ENCODE data around the gene KCNK15.
"Not testable (repeated sequence)": the region's sequence is repeated elsewhere in the genome, so short reads cannot be mapped to it uniquely, and the experiment has no call there.

KCNK15 gene

DNA sequence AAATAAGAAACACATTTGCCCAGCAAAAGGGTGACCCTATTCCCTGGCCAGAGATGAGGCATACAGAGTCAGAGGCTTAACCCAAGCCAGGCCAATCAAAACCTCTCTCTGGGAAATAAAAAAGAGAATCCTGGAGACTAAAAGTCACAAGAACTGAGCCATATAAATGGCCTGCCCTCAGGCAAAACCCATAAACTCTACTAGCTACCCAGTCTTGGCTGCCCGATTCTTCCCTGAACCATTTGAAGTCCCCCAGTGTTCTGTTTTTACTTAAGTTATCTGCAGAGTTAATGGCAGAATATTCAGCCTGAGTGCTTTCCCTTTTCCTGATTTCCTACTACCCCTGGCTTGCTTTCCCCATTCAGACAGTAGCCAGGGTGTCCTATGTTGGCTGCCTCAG, 13.9 kb downstream of the KCNK15 start:
- peak; percentile 71 for DNase-seq

DNA sequence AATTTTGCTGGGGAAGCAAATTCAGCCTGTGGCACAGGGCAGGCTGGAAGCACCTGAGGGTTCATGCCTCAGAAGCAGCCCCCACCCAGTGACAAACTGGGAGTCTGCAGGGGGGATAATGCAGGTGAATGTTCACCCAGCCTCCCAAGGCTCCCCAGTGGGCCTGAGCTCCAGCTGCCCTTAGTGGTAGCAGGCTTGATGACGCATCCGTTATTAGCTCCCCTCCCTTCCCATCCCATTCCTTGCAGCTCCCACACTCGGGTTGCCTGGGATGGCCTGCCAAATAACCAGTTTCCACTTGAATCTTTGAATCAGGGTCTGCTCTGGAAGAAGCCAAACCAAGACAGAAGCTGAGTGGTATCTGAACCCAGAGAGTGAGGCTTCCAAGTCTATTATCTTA, 15.8 kb downstream of the KCNK15 start:
- DNase-seq: peak; percentile 63

DNA sequence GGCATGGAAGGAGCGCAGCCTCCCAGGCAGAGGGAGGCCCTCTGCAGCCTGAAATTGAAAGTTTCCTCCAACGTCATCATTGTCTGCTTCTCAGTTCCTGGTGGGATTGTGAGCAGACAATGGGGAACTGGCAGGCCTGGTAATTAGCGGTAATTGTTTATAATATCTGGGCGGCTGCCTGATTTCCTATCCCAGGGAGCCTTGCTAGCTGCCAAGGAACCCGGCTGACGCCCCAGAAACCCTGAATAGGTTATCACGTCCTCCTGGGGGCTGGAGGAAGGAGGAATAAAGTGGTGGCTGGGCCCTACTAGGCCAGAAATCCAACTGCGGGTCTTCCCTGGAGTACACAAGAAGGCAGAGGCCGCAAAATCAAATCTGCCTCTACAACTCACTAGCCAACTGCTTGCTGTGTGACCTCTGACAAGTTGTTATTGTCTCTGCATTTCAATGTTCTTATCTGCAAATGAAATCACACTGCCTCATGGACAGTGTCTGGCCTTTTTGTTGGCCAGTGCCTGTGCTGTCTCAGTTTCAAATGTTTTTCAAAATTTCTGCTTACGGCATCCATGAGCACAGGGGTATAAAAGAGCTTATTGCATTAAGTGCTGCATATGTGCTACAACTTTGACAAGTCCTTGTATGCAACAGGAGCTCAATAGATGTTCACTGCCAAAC, 16.9 kb downstream of the KCNK15 start:
- no peak for DNase-seq

DNA sequence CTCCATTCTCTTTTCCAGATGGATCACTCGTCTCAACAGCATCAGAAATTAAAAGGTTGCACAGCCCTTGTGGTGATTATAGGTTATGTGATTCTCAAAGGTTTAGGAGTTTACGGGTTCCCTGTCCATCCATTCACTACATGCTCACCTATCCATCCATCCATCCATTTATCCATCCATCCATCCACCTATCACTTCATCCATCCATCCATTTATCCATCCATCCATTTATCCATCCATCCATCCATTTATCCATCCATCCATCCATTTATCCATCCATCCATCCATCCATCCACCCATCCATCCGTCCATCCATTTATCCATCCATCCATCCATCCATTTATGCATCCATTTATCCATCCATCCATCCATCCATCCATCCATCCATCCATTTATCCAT, 18.1 kb downstream of the KCNK15 start:
- not testable (repeated sequence) for DNase-seq

DNA sequence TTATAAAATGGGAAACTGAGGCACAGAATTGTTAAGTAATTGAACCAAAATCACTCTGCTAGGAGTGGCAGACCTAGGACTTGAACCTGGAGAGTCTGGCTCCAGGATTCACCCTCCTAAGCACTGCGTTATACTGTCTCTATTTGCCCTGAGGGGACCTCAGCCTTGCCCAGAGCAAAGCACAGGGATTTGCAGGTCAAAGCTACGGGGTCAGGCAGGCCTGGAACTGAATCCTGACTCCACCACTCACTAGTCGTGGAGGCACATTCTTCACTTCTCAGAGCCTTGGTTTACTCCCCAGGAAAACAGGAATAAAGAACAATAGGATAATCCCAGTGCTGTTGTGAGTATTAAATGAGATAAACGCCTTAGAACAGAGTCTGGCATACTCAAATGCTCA, 19.4 kb downstream of the KCNK15 start:
- no peak for DNase-seq

DNA sequence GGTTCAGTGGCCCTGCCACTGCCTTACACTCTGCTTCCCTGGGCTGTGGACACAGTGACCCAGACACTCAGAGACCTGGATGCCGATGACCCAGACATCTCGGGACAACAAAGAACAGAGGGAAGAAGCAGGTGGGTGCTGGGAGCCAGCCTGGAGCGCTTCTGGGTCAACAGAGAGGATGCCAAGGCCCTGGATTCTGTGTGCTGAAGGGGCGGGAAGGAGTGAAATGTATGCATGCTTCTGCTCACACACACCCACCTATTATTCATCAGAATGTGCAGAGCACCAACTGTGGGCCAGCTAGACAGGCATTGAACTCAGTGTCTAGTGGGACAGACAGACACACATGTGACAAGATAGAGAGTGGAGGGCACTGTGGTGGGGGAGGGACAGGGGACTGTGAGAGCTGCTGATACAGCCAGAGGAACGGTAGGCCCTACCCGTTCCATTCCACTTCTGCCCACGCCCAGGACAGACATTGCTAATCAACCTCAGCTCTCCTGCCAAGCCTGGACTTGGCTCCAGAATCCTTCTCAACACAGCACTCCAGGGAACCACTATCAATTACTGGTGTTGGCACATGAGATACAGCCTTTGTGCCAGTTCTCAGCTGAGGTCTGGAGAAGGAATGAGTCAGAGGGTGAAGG, 20.2 kb downstream of the KCNK15 start:
- peak; percentile 65 for DNase-seq

DNA sequence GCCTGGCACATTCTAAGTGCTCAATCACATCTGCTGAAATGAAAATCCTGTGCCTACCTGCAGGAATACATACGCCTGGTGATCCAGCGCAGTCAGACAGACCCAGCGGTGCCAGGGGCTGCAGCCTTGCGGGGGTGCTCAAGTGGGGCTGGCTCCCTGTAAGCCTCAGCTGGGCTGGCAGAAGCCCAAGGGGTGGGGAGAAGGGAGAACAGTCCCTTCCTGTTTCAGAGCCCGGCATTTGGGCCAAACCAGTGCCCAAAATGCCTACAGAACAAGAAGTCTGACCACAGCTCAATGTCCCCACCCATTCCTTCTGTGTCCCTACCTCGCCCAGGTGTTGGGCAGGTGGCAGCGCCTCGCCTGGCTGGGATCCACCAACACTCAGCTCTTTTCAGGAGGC, 22.6 kb downstream of the KCNK15 start:
- no peak for DNase-seq

DNA sequence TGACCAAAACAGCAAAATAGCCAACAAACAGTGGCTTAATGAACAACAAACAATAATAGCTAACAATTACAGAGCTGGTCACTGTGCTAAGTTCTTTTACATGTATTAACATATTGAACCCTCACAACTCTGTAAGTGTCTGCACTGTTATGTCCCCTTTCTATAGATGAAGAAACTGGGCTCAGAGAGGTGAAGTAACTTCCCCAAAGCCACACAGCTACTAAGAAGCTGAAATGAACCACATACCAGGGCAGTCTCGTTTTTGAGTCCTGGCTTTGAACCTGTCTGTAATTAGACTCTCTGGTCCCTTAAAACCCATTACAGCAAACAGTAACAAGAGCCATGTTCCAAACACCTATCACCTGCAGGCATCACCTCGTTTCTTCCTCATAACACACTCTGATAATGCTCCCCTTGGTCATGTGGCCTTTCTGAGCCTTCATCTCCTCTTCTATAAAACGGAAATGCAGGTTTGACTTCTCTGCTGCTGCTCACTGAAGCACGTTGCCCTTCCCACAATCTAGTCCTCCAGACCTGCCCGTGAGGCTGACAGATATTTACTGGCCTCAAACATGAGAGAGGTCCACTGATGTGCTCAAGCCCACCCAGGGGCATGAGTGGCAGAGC, 23.3 kb downstream of the KCNK15 start:
- no peak for DNase-seq

DNA sequence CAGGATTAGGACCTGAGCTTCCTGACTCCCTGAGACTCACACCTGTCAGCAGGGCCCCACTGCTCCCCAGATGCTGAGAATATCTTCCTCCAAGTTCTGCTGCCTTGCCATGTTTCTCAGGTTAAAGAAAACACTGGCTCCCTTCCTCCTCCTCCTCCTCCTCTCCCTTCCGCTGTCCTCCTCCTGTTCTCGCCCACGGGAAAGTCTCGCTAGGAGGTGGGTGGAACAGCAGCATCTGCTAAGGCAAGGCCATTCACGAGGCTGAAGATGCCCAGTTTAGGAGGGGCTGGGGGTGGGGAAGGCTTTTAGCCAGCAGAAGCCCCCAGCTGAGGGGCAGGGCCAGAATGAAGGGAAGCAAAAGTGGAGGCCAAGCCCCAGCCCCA, 23.8 kb downstream of the KCNK15 start:
- no peak for DNase-seq

DNA sequence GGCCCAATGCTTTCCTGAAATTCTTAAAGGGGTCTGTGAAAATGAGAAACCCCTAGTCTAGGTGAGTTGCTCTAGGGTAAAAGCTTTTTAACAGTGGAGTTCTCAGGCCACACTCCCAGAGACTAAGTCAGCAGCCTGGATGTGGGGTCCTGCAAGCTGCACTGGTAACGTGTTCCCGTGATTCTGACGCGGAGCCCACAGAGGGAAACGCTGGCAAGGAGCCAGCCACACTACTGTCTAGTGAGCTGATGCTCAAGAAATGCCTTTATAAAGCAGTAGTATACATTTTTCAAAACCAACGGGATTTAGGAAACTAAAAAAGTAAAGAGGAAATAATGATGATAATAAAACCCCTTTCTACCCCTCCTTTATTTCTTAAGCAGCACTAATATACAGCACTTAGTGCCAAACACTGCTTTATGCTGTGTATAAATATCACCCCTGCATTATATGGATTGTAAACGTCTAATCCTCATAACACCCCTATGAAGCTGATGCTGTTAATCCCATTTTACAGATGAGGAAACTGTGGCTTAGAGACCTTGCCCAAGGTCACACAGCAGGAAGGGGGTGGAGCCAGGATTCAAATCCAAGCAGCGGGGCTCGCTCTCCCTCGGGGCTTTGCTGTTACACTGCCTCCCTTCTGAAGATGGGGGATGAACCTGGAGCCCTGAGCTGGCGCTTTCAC, 25.0 kb downstream of the KCNK15 start:
- no peak for DNase-seq

DNA sequence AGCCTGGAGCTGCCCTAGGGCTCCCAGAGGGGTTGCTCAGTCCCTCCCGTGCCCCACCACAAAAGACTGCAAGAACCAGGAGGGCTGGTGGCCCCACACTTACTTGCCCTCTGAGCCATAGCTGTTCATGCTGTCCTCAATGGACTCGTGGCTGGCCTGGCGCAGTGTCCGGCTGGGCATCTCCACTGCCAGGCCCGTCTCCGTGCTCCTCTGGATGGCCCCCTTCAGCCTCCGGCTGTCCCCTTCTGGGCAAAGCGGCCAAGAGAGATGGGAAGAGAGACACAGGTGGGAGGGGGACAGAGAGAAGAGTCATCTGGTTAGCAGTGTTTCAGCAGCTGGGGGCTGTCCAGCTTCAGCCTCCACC, 25.5 kb downstream of the KCNK15 start:
- no peak for DNase-seq

DNA sequence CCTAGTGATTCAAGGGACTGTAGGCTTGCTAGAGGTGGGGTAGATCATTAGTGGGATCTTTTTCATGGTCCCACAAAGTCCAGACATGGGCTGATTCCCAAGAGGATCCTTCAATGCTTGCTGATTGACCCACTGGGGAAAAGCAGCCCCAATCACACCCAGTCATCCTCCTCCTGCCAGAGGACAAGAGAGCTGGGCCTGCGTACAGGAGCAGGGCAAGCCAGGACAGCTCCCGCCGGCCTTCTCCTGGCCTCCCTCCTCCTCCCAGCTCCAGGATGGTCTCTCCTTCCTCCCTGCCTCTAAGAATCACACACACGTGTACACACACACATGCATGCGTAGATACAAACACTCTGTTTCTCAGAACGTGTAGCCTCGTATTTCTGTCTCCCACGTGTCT, 27.0 kb downstream of the KCNK15 start:
- no peak for DNase-seq

DNA sequence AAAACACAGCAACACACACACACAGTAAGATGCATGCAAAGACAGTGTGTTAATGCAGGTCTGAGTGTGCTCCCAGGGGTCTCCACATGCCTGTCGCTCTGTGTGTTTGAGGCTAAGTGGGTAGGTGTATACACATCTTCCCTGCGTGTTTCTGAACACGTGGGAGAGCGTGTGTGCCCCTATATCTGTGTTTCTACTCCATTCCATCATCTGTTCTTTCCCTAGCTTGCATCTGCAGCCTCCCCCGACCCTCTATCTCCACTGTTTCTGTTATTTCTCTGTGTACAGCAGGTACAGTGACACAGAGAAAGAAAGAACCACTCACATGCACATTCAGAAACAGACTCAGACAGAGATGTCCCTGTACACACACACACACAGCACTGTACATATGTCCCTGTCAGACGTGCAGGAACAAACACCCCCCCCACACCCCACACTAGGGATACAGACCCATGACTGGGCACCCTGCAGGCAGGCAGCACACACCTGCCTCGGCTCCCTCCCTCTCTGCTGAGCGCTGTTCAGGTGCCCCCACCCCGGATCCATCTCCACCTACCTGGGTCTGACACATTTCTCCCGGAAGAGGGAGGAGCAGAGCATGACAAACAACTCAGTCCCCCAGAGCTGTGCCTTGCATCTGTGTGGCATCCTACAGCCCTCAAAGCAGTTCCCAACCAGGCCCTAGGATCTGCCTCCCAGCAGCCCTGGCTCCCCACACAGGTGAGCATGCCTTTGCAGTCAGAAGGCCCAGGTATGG, 27.6 kb downstream of the KCNK15 start:
- DNase-seq: no peak

DNA sequence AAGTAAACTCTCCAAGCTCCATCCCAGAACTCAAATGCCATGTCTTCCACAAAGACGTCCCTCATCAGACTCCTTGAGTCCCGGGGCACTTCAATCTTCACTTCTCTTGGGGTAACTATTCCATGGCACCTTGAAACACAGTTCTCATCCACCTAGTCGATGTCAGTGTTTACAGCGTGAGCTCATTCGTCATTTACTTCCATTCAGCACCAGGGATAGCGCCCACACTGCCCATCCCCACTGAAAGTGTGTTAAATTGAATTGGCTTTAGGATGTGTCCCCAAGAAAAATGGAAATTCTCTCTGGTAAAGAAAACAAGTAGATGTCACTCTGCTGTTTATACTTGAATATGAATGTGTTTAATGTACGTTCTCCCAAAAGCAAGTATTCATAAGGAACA, 31.3 kb downstream of the KCNK15 start:
- peak; percentile 67 for DNase-seq

DNA sequence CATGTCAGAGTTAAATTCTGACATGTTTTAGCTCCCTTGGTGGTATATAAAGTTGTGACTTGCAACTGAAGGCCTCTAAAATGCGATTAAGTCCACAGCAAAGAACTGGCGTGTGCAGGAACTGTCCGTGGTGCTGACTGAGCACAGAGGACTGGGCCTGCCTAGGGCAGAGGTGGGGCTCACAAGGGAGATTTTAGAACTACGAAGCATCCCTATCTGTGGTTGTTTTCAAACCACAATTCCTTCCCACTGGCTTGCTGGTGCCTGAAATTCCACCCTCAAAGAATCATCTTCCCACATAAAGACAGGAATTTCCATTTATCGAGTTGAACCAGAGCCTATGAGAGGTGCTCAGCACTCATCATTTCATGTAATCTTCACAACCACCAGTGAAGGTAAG, 34.6 kb downstream of the KCNK15 start:
- DNase-seq: peak; percentile 75

DNA sequence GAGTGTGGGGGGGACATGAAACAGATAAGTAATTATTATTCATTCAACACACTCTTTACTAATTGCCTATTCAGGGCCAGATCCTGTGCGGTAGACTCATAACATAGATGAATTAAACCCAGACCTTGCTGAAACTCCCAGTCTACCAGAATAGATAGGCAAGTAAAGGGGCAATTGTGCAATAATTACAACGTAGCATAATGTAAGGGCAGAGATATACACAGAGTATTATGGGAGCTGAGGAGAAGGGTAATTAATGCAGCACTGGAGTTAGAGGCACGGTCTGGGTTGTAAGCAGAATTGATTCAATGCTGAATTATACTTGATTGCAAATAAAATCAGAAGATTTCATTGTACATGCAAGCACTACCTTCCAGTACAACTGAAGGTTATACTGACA, 35.5 kb downstream of the KCNK15 start:
- DNase-seq: no peak

DNA sequence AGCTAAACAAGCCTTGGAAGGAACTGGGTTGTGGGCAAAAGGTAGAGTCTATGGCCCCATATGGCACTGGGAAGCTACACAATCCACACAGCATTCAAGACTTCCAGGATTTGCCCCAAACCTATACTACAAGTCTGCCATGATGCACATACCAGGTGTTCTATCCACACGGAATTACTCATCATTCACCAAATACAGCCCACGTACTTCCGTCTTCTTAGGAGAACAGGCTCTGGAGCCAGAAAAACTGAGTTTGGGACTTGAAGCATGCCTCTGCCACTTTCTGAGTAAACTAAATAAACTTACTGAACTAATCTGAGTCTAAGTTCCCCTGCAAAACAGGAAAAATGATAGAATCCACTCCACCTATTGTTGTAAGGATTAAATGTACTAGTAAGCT, 36.1 kb downstream of the KCNK15 start:
- no peak for DNase-seq

DNA sequence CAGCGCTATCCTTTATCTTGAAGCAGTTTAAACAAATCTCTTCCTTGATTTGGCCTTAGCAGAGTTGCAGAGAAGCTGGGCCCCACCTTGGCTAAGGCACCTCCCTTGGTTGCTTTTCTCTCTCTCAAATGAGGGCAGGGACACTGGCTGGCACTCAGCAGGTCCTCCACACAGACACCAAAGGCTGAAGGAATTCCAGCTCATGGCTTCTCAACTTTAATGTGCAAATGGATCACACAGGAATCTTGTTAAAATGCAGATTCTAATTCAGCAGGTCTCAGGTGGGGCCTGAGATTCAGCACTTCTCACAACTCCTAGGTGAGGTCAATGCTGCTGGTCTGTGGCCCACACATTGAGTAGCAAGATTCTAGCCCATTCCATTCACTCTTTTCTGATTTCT, 39.0 kb downstream of the KCNK15 start:
- DNase-seq: no peak

DNA sequence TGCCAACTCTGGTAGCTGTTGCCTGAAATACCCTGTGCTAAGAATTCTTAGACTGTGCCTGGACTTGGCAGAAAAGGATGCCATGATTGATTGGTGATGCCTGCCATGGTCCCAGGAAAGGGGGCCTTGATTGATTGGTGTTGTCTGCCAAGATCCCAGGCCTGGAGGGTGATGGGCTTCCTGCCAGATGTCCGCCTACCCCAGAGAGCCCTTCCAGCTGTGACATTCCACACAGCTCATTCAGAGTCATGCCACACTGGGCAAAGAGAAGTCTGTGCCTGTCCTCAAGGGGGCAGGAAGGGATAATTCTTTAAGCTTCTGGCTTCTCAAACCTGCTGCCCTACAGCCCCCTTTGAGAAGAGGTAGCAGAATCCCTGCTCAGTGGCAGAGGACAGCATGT, 40.1 kb downstream of the KCNK15 start:
- peak; percentile 72 for DNase-seq

DNA sequence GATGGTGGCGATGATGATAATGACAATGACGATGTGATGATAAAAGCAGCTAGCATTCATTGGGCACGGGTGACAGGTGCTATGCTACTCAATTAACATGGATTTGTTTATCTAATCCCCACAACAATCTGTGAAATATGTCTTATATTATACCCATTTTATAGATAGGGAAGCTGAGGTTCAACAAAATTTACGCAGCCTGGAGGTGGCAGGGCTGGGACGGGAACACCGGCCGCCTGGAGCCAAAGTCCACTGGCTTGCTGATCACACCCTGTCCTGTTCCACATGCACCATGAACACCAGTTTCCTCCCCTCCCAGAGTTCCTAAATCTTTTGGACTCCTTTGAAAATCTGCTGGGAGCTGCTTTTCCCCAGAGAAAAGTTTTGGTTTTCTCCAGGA, 41.6 kb downstream of the KCNK15 start:
- no peak for DNase-seq

DNA sequence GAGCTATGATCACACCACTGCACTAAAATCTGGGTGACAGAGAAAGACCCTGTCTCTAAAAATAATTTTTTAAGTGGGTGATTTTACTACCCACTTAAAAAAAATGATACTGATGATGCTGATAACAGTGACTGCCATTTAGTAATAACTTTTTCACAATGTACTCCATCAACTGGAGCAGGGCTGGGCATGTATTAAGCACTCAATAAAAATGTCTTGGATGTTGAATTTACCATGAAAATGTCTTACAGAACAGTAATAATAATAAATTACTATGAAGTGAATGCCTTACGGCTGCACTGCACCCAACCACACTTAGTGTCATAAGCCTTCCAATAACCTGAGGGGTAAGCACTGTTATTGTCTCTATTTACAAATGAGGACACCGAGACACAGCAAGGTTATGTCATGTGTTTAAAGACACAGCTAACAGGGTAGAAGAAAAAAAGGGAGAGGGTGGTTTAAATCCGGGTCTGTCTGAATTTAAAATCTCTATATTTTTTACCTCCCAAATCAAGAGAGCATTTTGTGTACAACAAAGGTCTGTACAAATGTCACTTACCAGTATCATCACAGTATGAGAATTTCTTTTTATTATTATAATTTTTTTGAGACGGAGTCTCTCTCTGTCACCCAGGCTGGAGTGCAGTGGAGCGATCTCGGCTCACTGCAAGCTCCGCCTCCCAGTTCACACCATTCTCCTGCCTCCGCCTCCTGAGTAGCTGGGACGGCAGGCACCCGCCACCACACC, 43.2 kb downstream of the KCNK15 start:
- DNase-seq: no peak

DNA sequence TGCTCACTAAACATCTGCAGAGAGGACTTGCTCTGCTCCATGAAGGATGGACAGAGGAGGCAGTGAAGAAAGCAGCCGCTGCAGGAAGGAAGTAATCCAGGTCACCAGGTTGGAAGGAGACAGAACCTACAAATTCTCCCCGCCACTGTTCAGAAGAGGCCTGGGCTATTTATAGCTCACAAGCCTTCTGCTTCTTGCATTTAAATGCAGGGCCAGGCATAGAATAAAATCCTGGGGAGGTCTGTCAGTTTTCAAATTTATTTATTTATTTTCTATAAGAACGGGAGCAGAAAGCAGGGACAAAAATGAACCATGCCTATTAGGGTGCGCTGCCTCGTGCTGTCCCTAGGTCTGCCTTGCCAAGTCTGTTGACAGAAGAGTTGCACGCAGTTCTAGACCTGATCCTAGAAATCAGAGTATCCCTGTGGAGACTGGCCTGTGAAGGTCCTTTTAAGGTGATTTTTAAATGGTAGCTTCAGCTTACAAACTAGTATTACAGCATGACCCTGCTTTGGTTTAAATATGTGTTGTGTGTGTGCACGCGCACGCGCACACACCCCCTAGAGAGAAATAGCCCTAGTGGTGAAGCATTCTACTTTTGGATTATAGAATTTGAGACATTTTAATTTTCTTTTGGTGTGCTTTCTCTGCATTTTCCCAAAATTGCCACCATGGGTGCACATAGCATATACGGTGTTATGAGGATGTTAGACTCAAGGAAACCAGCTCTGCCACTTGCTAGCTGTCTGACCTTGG, 45.2 kb downstream of the KCNK15 start:
- DNase-seq: no peak

Data from islet precursor cell (in vitro differentiated cells).